Neural progenitor cell (in vitro differentiated cells): ENCODE results near the gene TRPC4AP. TPM values are rescaled to one million over a fixed set of nuclear protein-coding genes. Genes with fewer than 3 reads are reported as not detected.

Source experiments
- DNase-seq: peaks from one replicate; pipeline ENCODE4 v3.0.0-alpha.2; 2016; ENCODE audit warnings: low spot score
- H2AFZ ChIP-seq: fragments of 200-600 bp; sonication (generic); replicated peaks from 2 replicates; pipeline ENCODE4 v1.6.1; 2016; ENCODE audit warnings: antibody characterized with exemption
- H3F3A ChIP-seq: fragments of 200-600 bp; sonication (generic); 2 replicates; pipeline ENCODE4 v1.6.1; 2016; ENCODE audit warnings: antibody characterized with exemption, low read depth
- H3K27ac ChIP-seq: fragments of 200-600 bp; sonication (generic); 2 replicates; pipeline ENCODE4 v1.5.1; 2016; ENCODE audit warnings: mild to moderate bottlenecking
- H3K27me3 ChIP-seq: fragments of 200-600 bp; sonication (generic); 2 replicates; pipeline ENCODE4 v1.6.1; 2016; ENCODE audit warnings: mild to moderate bottlenecking, moderate library complexity
- H3K36me3 ChIP-seq: fragments of 200-600 bp; sonication (generic); 2 replicates; pipeline ENCODE4 v1.5.1; 2016
- H3K4me1 ChIP-seq: fragments of 200-600 bp; sonication (generic); 2 replicates; pipeline ENCODE4 v1.6.1; 2016; ENCODE audit warnings: mixed run types
- H3K4me2 ChIP-seq: fragments of 200-600 bp; sonication (generic); 2 replicates; pipeline ENCODE4 v1.6.1; 2016
- H3K4me3 ChIP-seq: fragments of 200-600 bp; sonication (generic); 2 replicates; pipeline ENCODE4 v1.5.1; 2016
- H3K79me2 ChIP-seq: fragments of 200-600 bp; sonication (generic); 2 replicates; pipeline ENCODE4 v1.6.1; 2016; ENCODE audit warnings: low read depth
- H3K9ac ChIP-seq: fragments of 200-600 bp; sonication (generic); 2 replicates; pipeline ENCODE4 v1.6.1; 2016
- H3K9me3 ChIP-seq: fragments of 200-600 bp; sonication (generic); 2 replicates; pipeline ENCODE4 v1.5.1; 2016; ENCODE audit warnings: low read depth
- H4K20me1 ChIP-seq: fragments of 200-600 bp; sonication (generic); 2 replicates; pipeline ENCODE4 v1.6.1; 2016; ENCODE audit warnings: low read depth
- H3K27ac Mint-ChIP-seq: 3 replicates; pipeline ENCODE4 v1.8.0; 2021; ENCODE audit warnings: mixed read lengths
- H3K27me3 Mint-ChIP-seq: 2 replicates; pipeline ENCODE4 v1.8.0; 2022; ENCODE audit warnings: low read depth, mild to moderate bottlenecking, inconsistent platforms, moderate library complexity, mixed read lengths; ENCODE audit not compliant: insufficient read depth
- H3K36me3 Mint-ChIP-seq: 3 replicates; pipeline ENCODE4 v1.8.0; 2021; ENCODE audit warnings: mixed read lengths
- H3K4me1 Mint-ChIP-seq: 3 replicates; pipeline ENCODE4 v1.8.0; 2021; ENCODE audit warnings: mixed read lengths
- H3K4me3 Mint-ChIP-seq: 3 replicates; pipeline ENCODE4 v1.8.0; 2021; ENCODE audit warnings: mild to moderate bottlenecking, moderate library complexity, mixed read lengths
- H3K9me3 Mint-ChIP-seq: 3 replicates; pipeline ENCODE4 v1.8.0; 2020; ENCODE audit warnings: mixed read lengths
- CTCF ChIP-seq: fragments of 200-600 bp; sonication (generic); IDR thresholded peaks from 2 replicates; pipeline ENCODE4 v1.5.1; 2017; ENCODE audit warnings: antibody characterized with exemption, mild to moderate bottlenecking
- EZH2 ChIP-seq: fragments of 200-600 bp; sonication (generic); IDR thresholded peaks from 2 replicates; pipeline ENCODE4 v1.6.1; 2017; ENCODE audit warnings: antibody characterized with exemption, mild to moderate bottlenecking, moderate library complexity
- EZH2phosphoT487 ChIP-seq: fragments of 200-600 bp; sonication (generic); IDR thresholded peaks from 2 replicates; pipeline ENCODE4 v1.6.1; 2017; ENCODE audit warnings: antibody characterized with exemption
- total RNA-seq: library from RNA; depleted of rRNA; stranded (reverse); fragments of >200 nt; gene quantifications from 2 replicates; pipeline ENCODE4 v1.2.3, GENCODE V29; 2015; ENCODE audit warnings: low replicate concordance

TRPC4AP gene
- total RNA-seq, 1 donor from 2014 or later = 73.0 TPM

GRCh38 chr20:34995696-34996095 is 96.9 kb downstream of the TRPC4AP start:
- H3K79me2 ChIP-seq = no peaks in the 10 kb centered on the region
- peaks cover 18% of the 10 kb centered on the region for H3K36me3 Mint-ChIP-seq
- no peak overlapping the region for H3K4me2 ChIP-seq
- H3K4me1 ChIP-seq = no peaks in the 10 kb centered on the region
- no peaks in the 10 kb centered on the region for H3F3A ChIP-seq
- TF ChIP-seq CTCF (no peak), EZH2 (no peak), EZH2phosphoT487 (no peak)
- no peaks in the 10 kb centered on the region for H3K9me3 Mint-ChIP-seq
- no peak overlapping the region for H2AFZ ChIP-seq
- H3K9me3 ChIP-seq = no peaks in the 10 kb centered on the region
- H3K27me3 Mint-ChIP-seq = no peaks in the 10 kb centered on the region
- H3K9ac ChIP-seq = no peak overlapping the region
- peaks cover 9% of the 10 kb centered on the region for H4K20me1 ChIP-seq
- no peaks in the 10 kb centered on the region for H3K4me1 Mint-ChIP-seq
- DNase-seq = no peak
- no peak overlapping the region for H3K4me3 ChIP-seq
- no peak overlapping the region for H3K27ac Mint-ChIP-seq
- H3K27ac ChIP-seq = no peak overlapping the region
- no peak overlapping the region for H3K4me3 Mint-ChIP-seq
- no peaks in the 10 kb centered on the region for H3K36me3 ChIP-seq
- H3K27me3 ChIP-seq = no peaks in the 10 kb centered on the region

GRCh38 chr20:34995192-34995591 is 97.4 kb downstream of the TRPC4AP start:
- Mint-ChIP-seq H3K36me3 (peaks cover 18% of the 10 kb centered on the region), H3K4me1 (no peaks in the 10 kb centered on the region), H3K4me3 (no peak overlapping the region), H3K9me3 (no peaks in the 10 kb centered on the region), H3K27ac (no peak overlapping the region), H3K27me3 (no peaks in the 10 kb centered on the region)
- Histone ChIP-seq H3K4me2 (no peak overlapping the region), H2AFZ (no peak overlapping the region), H3K79me2 (no peaks in the 10 kb centered on the region), H4K20me1 (peaks cover 9% of the 10 kb centered on the region), H3K9me3 (no peaks in the 10 kb centered on the region), H3K27ac (no peak overlapping the region), H3K36me3 (no peaks in the 10 kb centered on the region), H3K9ac (no peak overlapping the region), H3K4me3 (no peak overlapping the region), H3K27me3 (no peaks in the 10 kb centered on the region), H3K4me1 (no peaks in the 10 kb centered on the region), H3F3A (no peaks in the 10 kb centered on the region)
- TF ChIP-seq CTCF (no peak), EZH2 (no peak), EZH2phosphoT487 (no peak)
- no peak for DNase-seq

- Histone ChIP-seq H4K20me1 (peaks cover 5% of the 10 kb centered on the region), H3K9ac (no peak overlapping the region), H3K4me1 (no peaks in the 10 kb centered on the region), H3K27ac (no peak overlapping the region), H3K9me3 (no peaks in the 10 kb centered on the region), H3K79me2 (no peaks in the 10 kb centered on the region), H3K4me2 (no peak overlapping the region), H3K36me3 (no peaks in the 10 kb centered on the region), H3F3A (no peaks in the 10 kb centered on the region), H3K27me3 (no peaks in the 10 kb centered on the region), H2AFZ (no peak overlapping the region), H3K4me3 (no peak overlapping the region)
- TF ChIP-seq EZH2 (no peak), EZH2phosphoT487 (no peak), CTCF (no peak)
- H3K9me3 Mint-ChIP-seq = no peaks in the 10 kb centered on the region
- peaks cover 18% of the 10 kb centered on the region for H3K36me3 Mint-ChIP-seq
- H3K27ac Mint-ChIP-seq = no peak overlapping the region
- no peak for DNase-seq
- no peak overlapping the region for H3K4me3 Mint-ChIP-seq
- no peaks in the 10 kb centered on the region for H3K27me3 Mint-ChIP-seq
- no peaks in the 10 kb centered on the region for H3K4me1 Mint-ChIP-seq
Observed at GRCh38 chr20:34994509-34995131, 98.0 kb downstream of the TRPC4AP start.
